Measurements from ENCODE around the gene HACD2. TPM values are rescaled to one million over a fixed set of nuclear protein-coding genes. Genes with fewer than 3 reads are reported as not detected.
A peak's percentile ranks its signal among the peaks of the same experiment; 100 is the strongest.

The HACD2 gene
- total and polyA plus RNA-seq, 10 of the 15 experiments (the other 5 are each of a cell fraction or from before 2014, with no cell fraction given) = 9.1 to 30.0 (median 18.8) TPM

DNA sequence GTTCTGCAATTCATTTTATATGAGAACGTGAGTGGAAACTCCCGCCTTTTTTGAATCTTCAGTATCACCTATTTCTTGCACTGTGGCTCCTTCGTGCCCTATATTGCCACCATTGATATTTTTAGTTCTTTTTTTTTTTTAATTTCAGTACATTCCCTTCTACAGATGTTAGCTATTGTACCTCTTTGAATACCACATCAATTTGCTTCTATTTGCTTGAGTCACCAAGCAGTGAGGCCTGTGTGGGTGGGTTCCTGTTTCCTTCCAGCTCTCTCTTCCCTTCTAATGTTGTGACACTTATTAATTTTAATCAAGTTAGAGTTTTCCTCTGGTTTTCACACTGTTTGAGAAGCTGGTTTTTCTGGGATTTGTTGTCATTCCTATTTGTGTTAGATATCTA lies 8.7 kb downstream of the HACD2 start:
- in situ Hi-C loops (cut with MboI) (no loop called here), intact Hi-C loops (cut with micrococcal nuclease; ENCODE audit: unreplicated experiment) (no loop called here)
- no peaks in the 10 kb centered on the region for H3K9me3 ChIP-seq (replicated peaks; ENCODE audit: control insufficient read depth, insufficient read depth, low read length)
- peaks cover 0 to 9% of the 10 kb centered on the region in 2 experiments; a peak in 2 of 4 replicates for H3K36me3 ChIP-seq (ENCODE audit: control insufficient read depth in 2 of 2, insufficient read depth in 2 of 2, low read length in 1 of 2)
- WGBS (ENCODE audit: insufficient coverage, insufficient replicate concordance, low lambda C conversion rate, missing lambda C conversion rate) = 30% methylated on average over 3 of the region's 3 CpGs
- CTCF ChIA-PET = interaction anchor here (0.8 to 3.5 kb wide), 5 partner anchors 9 to 250 kb away, joined by 3 to 30 read pairs (median 7); partner anchors contain the start of gene HACD2
- H2AFZ ChIP-seq (ENCODE audit: control insufficient read depth, low read depth, low read length) = 0 out of 2 replicates have a peak overlapping the region, but pooled peaks have one; percentile 5
- ATAC-seq = peak; percentile 85
- POLR2A ChIA-PET = interaction anchor here (1.2 to 1.7 kb wide), 4 partner anchors 8 to 16 kb away, joined by 3 to 6 read pairs (median 5); partner anchors contain the start of gene HACD2
- H3K4me2 ChIP-seq (ENCODE audit: control insufficient read depth, insufficient read depth) = peak overlapping the region; percentile 35; the same call in 1 of the 2 replicates
- FAIRE-seq = no peak
- H3K4me1 ChIP-seq (ENCODE audit: control insufficient read depth, insufficient read depth, low read length) = peaks cover 13% of the 10 kb centered on the region; the same call in 1 of the 2 replicates
- no peaks in the 10 kb centered on the region for H4K20me1 ChIP-seq (ENCODE audit: control insufficient read depth, insufficient read depth)
- no peaks in the 10 kb centered on the region; the same call in 1 of the 2 replicates for H3K79me2 ChIP-seq (ENCODE audit: control insufficient read depth, insufficient read depth, low read length)
- SMC1A ChIA-PET (ENCODE audit: uncharacterized antibody, unreplicated experiment) = interaction anchor here (0.6 to 7.0 kb wide), 7 partner anchors 10 to 66 kb away, joined by 3 to 56 read pairs (median 3); no protein-coding TSS in a partner anchor
- no peak for DNase-seq (ENCODE audit: low read depth, low spot score)
- no peak overlapping the region for H3K9ac ChIP-seq (ENCODE audit: control insufficient read depth, insufficient read depth, low read length)
- RAD21 ChIA-PET (ENCODE audit: unreplicated experiment) = interaction anchor here (1.4 to 1.9 kb wide), 2 partner anchors 16 to 17 kb away, joined by 5 to 6 read pairs; no protein-coding TSS in a partner anchor
- no peak overlapping the region for H3K4me3 ChIP-seq
- H3K27ac ChIP-seq (ENCODE audit: control insufficient read depth, insufficient read depth) = peak overlapping the region; percentile 25
- no TSS peak for BruUV-seq (replicated peaks)
- no peaks in the 10 kb centered on the region for H3K27me3 ChIP-seq (replicated peaks in 1 of 2; ENCODE audit: control insufficient read depth in 2 of 2, insufficient read depth in 2 of 2, low read length in 1 of 2)
- TF ChIP-seq MTA2 (IDR thresholded peaks at IDR 0.05; ENCODE audit: low read depth) (peak; percentile 25; the same call in 1 of the 2 replicates), ZNF384 (IDR thresholded peaks at IDR 0.05; ENCODE audit: borderline replicate concordance, low read depth, low read length) (peak; percentile 36; the same call in 1 of the 2 replicates), SPI1 (IDR thresholded peaks at IDR 0.05; ENCODE audit: borderline replicate concordance, insufficient read depth, low read depth, low read length) (peak; percentile 59; the same call in 1 of the 2 replicates), PAX8 (IDR thresholded peaks at IDR 0.05) (no peak), IKZF2 (IDR thresholded peaks at IDR 0.05) (peak in 1 of 2 experiments; percentile 22; a peak in 1 of 4 replicates), NFIC (IDR thresholded peaks at IDR 0.05; ENCODE audit: low read depth, low read length) (peak; percentile 60; the same call in 1 of the 2 replicates), MEF2A (IDR thresholded peaks at IDR 0.05; ENCODE audit: insufficient read depth, low read depth, low read length) (0 out of 2 replicates have a peak, but pooled peaks have one; percentile 57), RUNX3 (IDR thresholded peaks at IDR 0.05; ENCODE audit: low read length) (peak; percentile 49; the same call in 1 of the 2 replicates), EED (IDR thresholded peaks at IDR 0.05; ENCODE audit: low read depth) (no peak), ESRRA (IDR thresholded peaks at IDR 0.05; ENCODE audit: low read length) (no peak), ZNF622 (IDR thresholded peaks at IDR 0.05) (no peak), FOXK2 (IDR thresholded peaks at IDR 0.05) (no peak), BHLHE40 (IDR thresholded peaks at IDR 0.05; ENCODE audit: borderline replicate concordance in 1 of 2, low read depth in 2 of 2, low read length in 1 of 2) (peak in 1 of 2 experiments; percentile 32; a peak in 1 of 4 replicates), SP1 (IDR thresholded peaks at IDR 0.05; ENCODE audit: low read depth, low read length) (no peak), EGR1 (IDR thresholded peaks at IDR 0.05; ENCODE audit: borderline replicate concordance in 1 of 2, low read depth in 2 of 2, low read length in 2 of 2) (peak in 1 of 2 experiments; percentile 66; a peak in 1 of 3 replicates)
- TF ChIP-seq, protein P1, sequence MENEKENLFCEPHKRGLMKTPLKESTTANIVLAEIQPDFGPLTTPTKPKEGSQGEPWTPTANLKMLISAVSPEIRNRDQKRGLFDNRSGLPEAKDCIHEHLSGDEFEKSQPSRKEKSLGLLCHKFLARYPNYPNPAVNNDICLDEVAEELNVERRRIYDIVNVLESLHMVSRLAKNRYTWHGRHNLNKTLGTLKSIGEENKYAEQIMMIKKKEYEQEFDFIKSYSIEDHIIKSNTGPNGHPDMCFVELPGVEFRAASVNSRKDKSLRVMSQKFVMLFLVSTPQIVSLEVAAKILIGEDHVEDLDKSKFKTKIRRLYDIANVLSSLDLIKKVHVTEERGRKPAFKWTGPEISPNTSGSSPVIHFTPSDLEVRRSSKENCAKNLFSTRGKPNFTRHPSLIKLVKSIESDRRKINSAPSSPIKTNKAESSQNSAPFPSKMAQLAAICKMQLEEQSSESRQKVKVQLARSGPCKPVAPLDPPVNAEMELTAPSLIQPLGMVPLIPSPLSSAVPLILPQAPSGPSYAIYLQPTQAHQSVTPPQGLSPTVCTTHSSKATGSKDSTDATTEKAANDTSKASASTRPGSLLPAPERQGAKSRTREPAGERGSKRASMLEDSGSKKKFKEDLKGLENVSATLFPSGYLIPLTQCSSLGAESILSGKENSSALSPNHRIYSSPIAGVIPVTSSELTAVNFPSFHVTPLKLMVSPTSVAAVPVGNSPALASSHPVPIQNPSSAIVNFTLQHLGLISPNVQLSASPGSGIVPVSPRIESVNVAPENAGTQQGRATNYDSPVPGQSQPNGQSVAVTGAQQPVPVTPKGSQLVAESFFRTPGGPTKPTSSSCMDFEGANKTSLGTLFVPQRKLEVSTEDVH (IDR thresholded peaks at IDR 0.05; ENCODE audit: low read depth, partially characterized antibody) = no peak
- TF ChIP-seq, protein P2, sequence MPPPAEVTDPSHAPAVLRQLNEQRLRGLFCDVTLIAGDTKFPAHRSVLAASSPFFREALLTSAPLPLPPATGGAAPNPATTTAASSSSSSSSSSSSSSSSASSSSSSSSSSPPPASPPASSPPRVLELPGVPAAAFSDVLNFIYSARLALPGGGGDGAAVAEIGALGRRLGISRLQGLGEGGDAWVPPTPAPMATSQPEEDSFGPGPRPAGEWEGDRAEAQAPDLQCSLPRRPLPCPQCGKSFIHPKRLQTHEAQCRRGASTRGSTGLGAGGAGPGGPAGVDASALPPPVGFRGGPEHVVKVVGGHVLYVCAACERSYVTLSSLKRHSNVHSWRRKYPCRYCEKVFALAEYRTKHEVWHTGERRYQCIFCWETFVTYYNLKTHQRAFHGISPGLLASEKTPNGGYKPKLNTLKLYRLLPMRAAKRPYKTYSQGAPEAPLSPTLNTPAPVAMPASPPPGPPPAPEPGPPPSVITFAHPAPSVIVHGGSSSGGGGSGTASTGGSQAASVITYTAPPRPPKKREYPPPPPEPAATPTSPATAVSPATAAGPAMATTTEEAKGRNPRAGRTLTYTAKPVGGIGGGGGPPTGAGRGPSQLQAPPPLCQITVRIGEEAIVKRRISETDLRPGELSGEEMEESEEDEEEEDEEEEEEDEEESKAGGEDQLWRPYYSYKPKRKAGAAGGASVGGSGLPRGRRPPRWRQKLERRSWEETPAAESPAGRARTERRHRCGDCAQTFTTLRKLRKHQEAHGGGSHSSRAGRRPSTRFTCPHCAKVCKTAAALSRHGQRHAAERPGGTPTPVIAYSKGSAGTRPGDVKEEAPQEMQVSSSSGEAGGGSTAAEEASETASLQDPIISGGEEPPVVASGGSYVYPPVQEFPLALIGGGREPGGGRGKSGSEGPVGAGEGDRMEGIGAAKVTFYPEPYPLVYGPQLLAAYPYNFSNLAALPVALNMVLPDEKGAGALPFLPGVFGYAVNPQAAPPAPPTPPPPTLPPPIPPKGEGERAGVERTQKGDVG (CRISPR knock-in tag; IDR thresholded peaks at IDR 0.05) = no peak
